ENCODE measurements around the gene ABLIM2.

DNA sequence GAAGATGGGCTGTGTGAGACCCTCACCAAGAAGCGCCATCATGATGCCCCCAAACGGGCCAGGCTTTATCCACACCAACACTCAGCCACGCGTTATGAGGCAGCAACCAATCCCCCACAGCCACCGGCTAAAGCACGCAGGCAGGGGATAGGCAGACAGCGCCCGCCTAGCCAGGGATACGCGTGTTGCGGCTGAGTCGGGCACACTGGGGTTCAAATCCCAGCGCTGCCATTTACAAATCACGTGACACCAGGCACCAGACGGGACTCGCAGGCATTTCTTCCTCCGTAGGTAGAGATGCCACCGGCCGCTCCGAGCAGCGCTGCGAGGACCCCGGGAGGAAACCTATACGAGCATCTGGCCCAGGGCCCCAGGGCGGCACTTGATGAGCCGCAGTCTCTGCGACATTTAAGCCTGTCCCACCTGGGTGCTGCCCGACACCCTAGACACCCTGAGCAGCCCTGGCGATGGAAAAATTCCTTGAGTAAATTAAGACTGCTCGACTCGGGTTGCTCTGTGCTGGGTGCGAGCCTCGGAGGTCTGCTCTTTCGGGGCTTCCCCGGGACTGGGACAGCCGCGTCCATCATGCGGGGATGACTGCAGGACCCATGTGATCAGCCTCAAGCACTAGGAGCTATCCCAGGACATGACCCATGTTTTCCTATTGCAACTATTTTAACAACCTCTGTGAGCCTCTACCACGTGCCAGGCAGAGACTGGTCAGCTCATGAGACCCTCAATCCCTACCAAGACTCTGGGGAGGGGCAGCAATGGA is 6.3 kb downstream of the ABLIM2 start:
- TF ChIP-seq, protein P1, sequence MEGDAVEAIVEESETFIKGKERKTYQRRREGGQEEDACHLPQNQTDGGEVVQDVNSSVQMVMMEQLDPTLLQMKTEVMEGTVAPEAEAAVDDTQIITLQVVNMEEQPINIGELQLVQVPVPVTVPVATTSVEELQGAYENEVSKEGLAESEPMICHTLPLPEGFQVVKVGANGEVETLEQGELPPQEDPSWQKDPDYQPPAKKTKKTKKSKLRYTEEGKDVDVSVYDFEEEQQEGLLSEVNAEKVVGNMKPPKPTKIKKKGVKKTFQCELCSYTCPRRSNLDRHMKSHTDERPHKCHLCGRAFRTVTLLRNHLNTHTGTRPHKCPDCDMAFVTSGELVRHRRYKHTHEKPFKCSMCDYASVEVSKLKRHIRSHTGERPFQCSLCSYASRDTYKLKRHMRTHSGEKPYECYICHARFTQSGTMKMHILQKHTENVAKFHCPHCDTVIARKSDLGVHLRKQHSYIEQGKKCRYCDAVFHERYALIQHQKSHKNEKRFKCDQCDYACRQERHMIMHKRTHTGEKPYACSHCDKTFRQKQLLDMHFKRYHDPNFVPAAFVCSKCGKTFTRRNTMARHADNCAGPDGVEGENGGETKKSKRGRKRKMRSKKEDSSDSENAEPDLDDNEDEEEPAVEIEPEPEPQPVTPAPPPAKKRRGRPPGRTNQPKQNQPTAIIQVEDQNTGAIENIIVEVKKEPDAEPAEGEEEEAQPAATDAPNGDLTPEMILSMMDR (conservative IDR thresholded peaks at IDR 0.05; ENCODE audit: low read length), result no peak
- no peak for TF ChIP-seq EZH2phosphoT487 (IDR thresholded peaks at IDR 0.05; ENCODE audit: borderline replicate concordance, low read depth, low read length)
